ENCODE results near the gene MAGI2. TPM values are rescaled to one million over a fixed set of nuclear protein-coding genes. Genes with fewer than 3 reads are reported as not detected.
A peak's percentile ranks its signal among the peaks of the same experiment; 100 is the strongest.

Gene MAGI2
- total and polyA plus RNA-seq, 2 experiments from 2014 or later: 10.4 to 26.4 TPM

DNA sequence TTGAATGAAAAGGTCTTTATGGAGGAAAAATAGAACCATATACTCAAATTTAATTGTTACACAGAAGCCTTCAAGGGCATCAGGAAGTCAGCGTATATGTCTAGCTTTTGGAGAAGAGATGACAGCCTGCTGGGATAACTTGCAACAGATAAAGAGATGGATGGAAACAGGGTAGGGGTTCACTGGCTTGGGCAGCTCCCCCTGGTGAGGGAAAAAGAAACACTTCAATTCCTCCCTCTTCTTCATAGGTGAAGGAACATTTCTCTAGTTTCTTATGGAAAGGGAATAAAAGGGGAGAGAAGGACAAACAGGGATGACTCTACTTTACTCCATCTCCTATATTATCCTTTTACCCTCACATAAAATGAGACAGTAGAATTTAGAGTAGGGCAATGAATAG is 1019.2 kb downstream of the MAGI2 start:
- Mint-ChIP-seq H3K4me1 (peaks cover 25% of the 10 kb centered on the region), H3K27me3 (ENCODE audit: insufficient read depth, low read depth, poor library complexity) (no peaks in the 10 kb centered on the region), H3K4me3 (no peak overlapping the region), H3K9me3 (no peaks in the 10 kb centered on the region), H3K36me3 (ENCODE audit: low read depth) (no peaks in the 10 kb centered on the region), H3K27ac (no peak overlapping the region)
- H3K36me3 ChIP-seq (ENCODE audit: insufficient read depth): no peaks in the 10 kb centered on the region
- H3F3A ChIP-seq (replicated peaks; ENCODE audit: low read depth): no peaks in the 10 kb centered on the region
- no peak overlapping the region for H3K4me2 ChIP-seq
- ATAC-seq (peak; percentile 84), DNase-seq (ENCODE audit: low spot score) (peak; percentile 62)
- H4K20me1 ChIP-seq (replicated peaks; ENCODE audit: insufficient read depth): 0 out of 2 replicates have a peak, but pooled peaks cover 4% of the 10 kb centered on the region
- no peak overlapping the region for H3K4me3 ChIP-seq
- H3K4me1 ChIP-seq (ENCODE audit: insufficient read depth): peaks cover 24% of the 10 kb centered on the region
- TF ChIP-seq, protein P1, sequence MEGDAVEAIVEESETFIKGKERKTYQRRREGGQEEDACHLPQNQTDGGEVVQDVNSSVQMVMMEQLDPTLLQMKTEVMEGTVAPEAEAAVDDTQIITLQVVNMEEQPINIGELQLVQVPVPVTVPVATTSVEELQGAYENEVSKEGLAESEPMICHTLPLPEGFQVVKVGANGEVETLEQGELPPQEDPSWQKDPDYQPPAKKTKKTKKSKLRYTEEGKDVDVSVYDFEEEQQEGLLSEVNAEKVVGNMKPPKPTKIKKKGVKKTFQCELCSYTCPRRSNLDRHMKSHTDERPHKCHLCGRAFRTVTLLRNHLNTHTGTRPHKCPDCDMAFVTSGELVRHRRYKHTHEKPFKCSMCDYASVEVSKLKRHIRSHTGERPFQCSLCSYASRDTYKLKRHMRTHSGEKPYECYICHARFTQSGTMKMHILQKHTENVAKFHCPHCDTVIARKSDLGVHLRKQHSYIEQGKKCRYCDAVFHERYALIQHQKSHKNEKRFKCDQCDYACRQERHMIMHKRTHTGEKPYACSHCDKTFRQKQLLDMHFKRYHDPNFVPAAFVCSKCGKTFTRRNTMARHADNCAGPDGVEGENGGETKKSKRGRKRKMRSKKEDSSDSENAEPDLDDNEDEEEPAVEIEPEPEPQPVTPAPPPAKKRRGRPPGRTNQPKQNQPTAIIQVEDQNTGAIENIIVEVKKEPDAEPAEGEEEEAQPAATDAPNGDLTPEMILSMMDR (conservative IDR thresholded peaks at IDR 0.05; ENCODE audit: low read depth in 2 of 2): peak; percentile 64 to 73
- TF ChIP-seq, protein P2, sequence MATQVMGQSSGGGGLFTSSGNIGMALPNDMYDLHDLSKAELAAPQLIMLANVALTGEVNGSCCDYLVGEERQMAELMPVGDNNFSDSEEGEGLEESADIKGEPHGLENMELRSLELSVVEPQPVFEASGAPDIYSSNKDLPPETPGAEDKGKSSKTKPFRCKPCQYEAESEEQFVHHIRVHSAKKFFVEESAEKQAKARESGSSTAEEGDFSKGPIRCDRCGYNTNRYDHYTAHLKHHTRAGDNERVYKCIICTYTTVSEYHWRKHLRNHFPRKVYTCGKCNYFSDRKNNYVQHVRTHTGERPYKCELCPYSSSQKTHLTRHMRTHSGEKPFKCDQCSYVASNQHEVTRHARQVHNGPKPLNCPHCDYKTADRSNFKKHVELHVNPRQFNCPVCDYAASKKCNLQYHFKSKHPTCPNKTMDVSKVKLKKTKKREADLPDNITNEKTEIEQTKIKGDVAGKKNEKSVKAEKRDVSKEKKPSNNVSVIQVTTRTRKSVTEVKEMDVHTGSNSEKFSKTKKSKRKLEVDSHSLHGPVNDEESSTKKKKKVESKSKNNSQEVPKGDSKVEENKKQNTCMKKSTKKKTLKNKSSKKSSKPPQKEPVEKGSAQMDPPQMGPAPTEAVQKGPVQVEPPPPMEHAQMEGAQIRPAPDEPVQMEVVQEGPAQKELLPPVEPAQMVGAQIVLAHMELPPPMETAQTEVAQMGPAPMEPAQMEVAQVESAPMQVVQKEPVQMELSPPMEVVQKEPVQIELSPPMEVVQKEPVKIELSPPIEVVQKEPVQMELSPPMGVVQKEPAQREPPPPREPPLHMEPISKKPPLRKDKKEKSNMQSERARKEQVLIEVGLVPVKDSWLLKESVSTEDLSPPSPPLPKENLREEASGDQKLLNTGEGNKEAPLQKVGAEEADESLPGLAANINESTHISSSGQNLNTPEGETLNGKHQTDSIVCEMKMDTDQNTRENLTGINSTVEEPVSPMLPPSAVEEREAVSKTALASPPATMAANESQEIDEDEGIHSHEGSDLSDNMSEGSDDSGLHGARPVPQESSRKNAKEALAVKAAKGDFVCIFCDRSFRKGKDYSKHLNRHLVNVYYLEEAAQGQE (IDR thresholded peaks at IDR 0.05; ENCODE audit: unreplicated experiment): no peak
- no peak overlapping the region for H3K27ac ChIP-seq (ENCODE audit: low read depth)
- no peaks in the 10 kb centered on the region for H3K9me2 ChIP-seq (ENCODE audit: insufficient read depth)
- H2AFZ ChIP-seq: no peak overlapping the region
- H3K79me2 ChIP-seq (replicated peaks; ENCODE audit: insufficient read depth): no peaks in the 10 kb centered on the region
- H3K27me3 ChIP-seq (ENCODE audit: insufficient read depth): no peaks in the 10 kb centered on the region

DNA sequence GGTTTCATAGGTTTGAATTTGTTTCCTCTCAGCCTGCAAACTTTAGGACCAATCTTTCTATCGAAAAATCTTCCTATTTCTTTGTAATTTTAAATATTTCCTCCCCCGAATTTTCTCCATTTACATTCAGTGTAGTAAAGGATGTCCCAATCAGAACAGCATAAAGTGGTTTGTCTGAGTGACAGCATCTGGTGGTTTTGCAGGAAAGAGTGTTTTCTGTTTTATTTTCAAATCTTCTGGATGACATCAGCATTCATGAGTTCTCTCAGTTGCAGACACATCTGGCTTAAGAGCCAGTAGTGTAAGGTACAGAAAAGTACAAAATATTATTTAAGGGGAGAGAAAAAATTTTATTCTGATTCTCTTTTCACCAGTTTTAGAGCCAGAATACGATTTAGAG is 1020.0 kb downstream of the MAGI2 start:
- H3K9me3 Mint-ChIP-seq: no peaks in the 10 kb centered on the region
- no peaks in the 10 kb centered on the region for H3K27me3 Mint-ChIP-seq (ENCODE audit: insufficient read depth, low read depth, poor library complexity)
- H3K79me2 ChIP-seq (replicated peaks; ENCODE audit: insufficient read depth): no peaks in the 10 kb centered on the region

More for the DNA sequence above, 1020.0 kb downstream of the MAGI2 start:
- H3K4me1 ChIP-seq (ENCODE audit: insufficient read depth): peaks cover 18% of the 10 kb centered on the region
- DNase-seq (ENCODE audit: low spot score) (no peak), ATAC-seq (no peak)
- no peak overlapping the region for H3K4me3 Mint-ChIP-seq
- H3F3A ChIP-seq (replicated peaks; ENCODE audit: low read depth): no peaks in the 10 kb centered on the region
- H3K4me3 ChIP-seq: no peak overlapping the region
- H3K4me2 ChIP-seq: no peak overlapping the region
- TF ChIP-seq CREB1 (CRISPR knock-in tag; IDR thresholded peaks at IDR 0.05; ENCODE audit: low read depth): no peak
- TF ChIP-seq, protein P1 (conservative IDR thresholded peaks at IDR 0.05; ENCODE audit: low read depth in 2 of 2): no peak
- TF ChIP-seq EZH2phosphoT487 (IDR thresholded peaks at IDR 0.05; ENCODE audit: unreplicated experiment): no peak
- TF ChIP-seq STAT1 (IDR thresholded peaks at IDR 0.05; ENCODE audit: unreplicated experiment): no peak
- TF ChIP-seq NANOG (IDR thresholded peaks at IDR 0.05; ENCODE audit: borderline replicate concordance): no peak
- TF ChIP-seq POLR2AphosphoS5 (IDR thresholded peaks at IDR 0.05; ENCODE audit: low read depth): no peak
- TF ChIP-seq, protein P3, sequence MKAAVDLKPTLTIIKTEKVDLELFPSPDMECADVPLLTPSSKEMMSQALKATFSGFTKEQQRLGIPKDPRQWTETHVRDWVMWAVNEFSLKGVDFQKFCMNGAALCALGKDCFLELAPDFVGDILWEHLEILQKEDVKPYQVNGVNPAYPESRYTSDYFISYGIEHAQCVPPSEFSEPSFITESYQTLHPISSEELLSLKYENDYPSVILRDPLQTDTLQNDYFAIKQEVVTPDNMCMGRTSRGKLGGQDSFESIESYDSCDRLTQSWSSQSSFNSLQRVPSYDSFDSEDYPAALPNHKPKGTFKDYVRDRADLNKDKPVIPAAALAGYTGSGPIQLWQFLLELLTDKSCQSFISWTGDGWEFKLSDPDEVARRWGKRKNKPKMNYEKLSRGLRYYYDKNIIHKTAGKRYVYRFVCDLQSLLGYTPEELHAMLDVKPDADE (IDR thresholded peaks at IDR 0.05): no peak
- TF ChIP-seq ZNF331 (CRISPR knock-in tag; IDR thresholded peaks at IDR 0.05; ENCODE audit: low read depth): no peak
- TF ChIP-seq ZNF114 (CRISPR knock-in tag; IDR thresholded peaks at IDR 0.05): no peak
- H3K9me2 ChIP-seq (ENCODE audit: insufficient read depth): no peaks in the 10 kb centered on the region
- H3K27ac Mint-ChIP-seq: no peak overlapping the region
- 0 out of 2 replicates have a peak, but pooled peaks cover 4% of the 10 kb centered on the region for H4K20me1 ChIP-seq (replicated peaks; ENCODE audit: insufficient read depth)
- no peaks in the 10 kb centered on the region for H3K27me3 ChIP-seq (ENCODE audit: insufficient read depth)
- no peak overlapping the region for H3K27ac ChIP-seq (ENCODE audit: low read depth)
- peaks cover 24% of the 10 kb centered on the region for H3K4me1 Mint-ChIP-seq
- no peaks in the 10 kb centered on the region for H3K36me3 ChIP-seq (ENCODE audit: insufficient read depth)
- H3K36me3 Mint-ChIP-seq (ENCODE audit: low read depth): no peaks in the 10 kb centered on the region
- H2AFZ ChIP-seq: no peak overlapping the region
